SK-N-MC (cell line): ENCODE results near the gene ARL5B.

Experiments
- DNase-seq: peaks from one replicate; pipeline ENCODE4 v3.0.0-alpha.2; 2011; ENCODE audit warnings: low read depth, low spot score
- H3K27ac ChIP-seq: fragments of 200-600 bp; sonication (generic); 2 replicates; pipeline ENCODE4 v1.5.1; 2016; ENCODE audit warnings: mixed run types
- H3K36me3 ChIP-seq: fragments of 200-600 bp; sonication (generic); 2 replicates; pipeline ENCODE4 v1.6.1; 2017; ENCODE audit warnings: antibody characterized with exemption, low read length, mixed read lengths; ENCODE audit not compliant: insufficient read depth
- H3K4me3 ChIP-seq: fragments of 200-600 bp; sonication (generic); 2 replicates; pipeline ENCODE4 v1.5.1; 2016
- H3K9ac ChIP-seq: fragments of 200-600 bp; sonication (generic); 2 replicates; pipeline ENCODE4 v1.8.0; 2017; ENCODE audit warnings: mixed run types, mixed read lengths; ENCODE audit not compliant: insufficient read length
- H3K9me3 ChIP-seq: fragments of 200-600 bp; sonication (generic); 2 replicates; pipeline ENCODE4 v1.6.1; 2017; ENCODE audit warnings: low read depth, mild to moderate bottlenecking, antibody characterized with exemption, low read length, moderate library complexity, mixed read lengths
- EZH2 ChIP-seq: fragments of 200-600 bp; sonication (generic); IDR thresholded peaks from one replicate; pipeline ENCODE4 v1.6.1; 2017; ENCODE audit warnings: antibody characterized with exemption
- FOXP2 ChIP-seq: optimal IDR thresholded peaks from 2 replicates; pipeline ENCODE3; 2011; ENCODE audit warnings: mild to moderate bottlenecking, moderate library complexity; ENCODE audit not compliant: insufficient read depth; ENCODE audit errors: extremely low read length, control extremely low read depth
- POLR2AphosphoS5 ChIP-seq: IDR thresholded peaks from 2 replicates; pipeline ENCODE4 v1.6.1; 2012; ENCODE audit warnings: mild to moderate bottlenecking, low read depth, low read length, borderline replicate concordance

ARL5B gene

GRCh38 chr10:18687195-18687594 lies 28.0 kb downstream of the ARL5B start:
- no peak overlapping the region for H3K27ac ChIP-seq
- H3K36me3 ChIP-seq: no peaks in the 10 kb centered on the region
- no peak overlapping the region for H3K4me3 ChIP-seq
- no peak overlapping the region for H3K9ac ChIP-seq
- DNase-seq: no peak
- H3K9me3 ChIP-seq: no peaks in the 10 kb centered on the region
- TF ChIP-seq POLR2AphosphoS5 (no peak), EZH2 (no peak), FOXP2 (no peak)

DNA sequence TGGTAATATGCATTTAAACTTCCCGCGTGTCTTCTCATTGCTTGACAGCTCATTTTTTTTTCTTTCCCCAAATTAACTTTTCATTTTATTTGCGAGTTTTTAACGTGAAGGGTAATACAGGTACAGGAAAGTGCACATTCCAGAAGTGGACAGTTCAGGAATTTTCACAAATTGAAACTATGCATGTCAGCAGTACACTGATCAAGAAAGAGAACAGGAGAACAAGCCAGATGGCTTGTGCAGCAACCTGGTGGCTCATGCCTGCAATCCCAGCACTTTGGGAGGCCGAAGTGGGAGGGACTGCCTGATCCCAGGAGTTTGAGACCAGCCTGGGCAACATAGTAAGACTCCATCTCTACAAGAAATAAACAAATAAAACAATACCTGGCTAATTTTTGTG lies 28.5 kb downstream of the ARL5B start:
- Histone ChIP-seq H3K9me3 (no peaks in the 10 kb centered on the region), H3K4me3 (no peak overlapping the region), H3K27ac (no peak overlapping the region), H3K9ac (no peak overlapping the region), H3K36me3 (no peaks in the 10 kb centered on the region)
- TF ChIP-seq EZH2 (no peak), FOXP2 (no peak), POLR2AphosphoS5 (no peak)
- DNase-seq: no peak

GRCh38 chr10:18689498-18689897 lies 30.3 kb downstream of the ARL5B start:
- Histone ChIP-seq H3K9me3 (no peaks in the 10 kb centered on the region), H3K4me3 (no peak overlapping the region), H3K27ac (no peak overlapping the region), H3K9ac (no peak overlapping the region), H3K36me3 (no peaks in the 10 kb centered on the region)
- DNase-seq: peak; percentile 26
- TF ChIP-seq EZH2: no peak
- TF ChIP-seq FOXP2: no peak
- no peak for TF ChIP-seq POLR2AphosphoS5

- Histone ChIP-seq H3K36me3 (no peaks in the 10 kb centered on the region), H3K4me3 (no peak overlapping the region), H3K9me3 (no peaks in the 10 kb centered on the region), H3K9ac (no peak overlapping the region), H3K27ac (no peak overlapping the region)
- TF ChIP-seq EZH2 (no peak), POLR2AphosphoS5 (no peak), FOXP2 (no peak)
- no peak for DNase-seq
Observed at GRCh38 chr10:18690541-18690940, 31.3 kb downstream of the ARL5B start.

- Histone ChIP-seq H3K9ac (no peak overlapping the region), H3K27ac (no peak overlapping the region), H3K4me3 (no peak overlapping the region), H3K36me3 (no peaks in the 10 kb centered on the region), H3K9me3 (no peaks in the 10 kb centered on the region)
- DNase-seq: no peak
- TF ChIP-seq EZH2: no peak
- no peak for TF ChIP-seq FOXP2
- TF ChIP-seq POLR2AphosphoS5: no peak
Observed at GRCh38 chr10:18699849-18700840, 40.9 kb downstream of the ARL5B start.

DNA sequence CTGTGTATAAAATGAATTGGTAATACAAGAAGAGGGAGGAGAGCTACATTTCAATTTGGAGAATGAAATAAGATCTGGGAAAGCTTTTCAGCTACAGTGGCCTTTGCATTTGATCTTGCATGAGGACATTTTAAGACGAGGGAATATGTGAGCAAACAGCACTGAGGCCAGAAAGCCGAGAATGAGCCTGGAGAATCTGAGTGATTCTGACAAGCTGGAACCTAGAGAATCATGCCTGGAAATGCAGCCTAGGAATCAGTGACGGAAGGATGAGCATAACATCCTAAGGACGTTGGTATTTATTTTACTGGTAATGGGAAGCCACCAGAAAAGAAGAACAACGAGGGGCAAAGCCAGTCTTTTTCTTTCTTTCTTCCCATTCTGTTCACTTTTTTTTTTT lies 44.3 kb downstream of the ARL5B start:
- TF ChIP-seq POLR2AphosphoS5 (no peak), FOXP2 (no peak), EZH2 (no peak)
- Histone ChIP-seq H3K9me3 (no peaks in the 10 kb centered on the region), H3K27ac (no peak overlapping the region), H3K4me3 (no peak overlapping the region), H3K9ac (no peak overlapping the region), H3K36me3 (no peaks in the 10 kb centered on the region)
- no peak for DNase-seq

GRCh38 chr10:18710201-18710653 lies 51.0 kb downstream of the ARL5B start:
- Histone ChIP-seq H3K9me3 (no peaks in the 10 kb centered on the region), H3K27ac (no peak overlapping the region), H3K9ac (no peak overlapping the region), H3K4me3 (no peak overlapping the region), H3K36me3 (no peaks in the 10 kb centered on the region)
- TF ChIP-seq EZH2 (no peak), POLR2AphosphoS5 (no peak), FOXP2 (no peak)
- DNase-seq: no peak

GRCh38 chr10:18713077-18713476 lies 53.8 kb downstream of the ARL5B start:
- no peaks in the 10 kb centered on the region for H3K36me3 ChIP-seq
- TF ChIP-seq EZH2: no peak
- TF ChIP-seq POLR2AphosphoS5: no peak
- no peak for TF ChIP-seq FOXP2
- no peak overlapping the region for H3K9ac ChIP-seq
- H3K4me3 ChIP-seq: no peak overlapping the region
- no peak overlapping the region for H3K27ac ChIP-seq
- DNase-seq: no peak
- no peaks in the 10 kb centered on the region for H3K9me3 ChIP-seq

DNA sequence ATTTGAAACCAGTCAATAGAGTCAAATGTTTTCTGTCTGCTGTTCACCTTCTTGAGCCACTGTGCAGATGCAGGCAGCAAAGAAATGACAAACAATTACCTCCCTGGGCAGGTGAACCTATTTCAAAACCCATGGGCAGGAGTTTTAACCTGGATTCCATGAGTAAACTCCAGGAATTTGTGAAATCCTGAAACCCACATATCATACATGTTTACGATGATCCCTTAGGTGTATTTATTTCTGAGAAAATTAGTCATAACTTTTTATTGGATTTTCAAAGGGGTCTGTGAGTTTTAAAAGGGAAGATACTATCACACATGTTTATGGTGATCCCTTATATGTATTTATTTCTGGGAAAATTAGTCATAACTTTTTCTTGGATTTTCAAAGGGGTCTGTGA lies 59.8 kb downstream of the ARL5B start:
- Histone ChIP-seq H3K9ac (no peak overlapping the region), H3K36me3 (no peaks in the 10 kb centered on the region), H3K27ac (no peak overlapping the region), H3K9me3 (no peaks in the 10 kb centered on the region), H3K4me3 (no peak overlapping the region)
- TF ChIP-seq POLR2AphosphoS5 (no peak), EZH2 (no peak), FOXP2 (no peak)
- DNase-seq: no peak
